ENCODE data around the gene SLC9B2. TPM values are rescaled to one million over a fixed set of nuclear protein-coding genes. Genes with fewer than 3 reads are reported as not detected.

SLC9B2 gene
- total RNA-seq, 2 experiments from 2014 or later, result 25.6 to 29.6 TPM

- H3K9me3 Mint-ChIP-seq, result no peaks in the 10 kb centered on the region
- H3K27me3 Mint-ChIP-seq, result no peaks in the 10 kb centered on the region
- POLR2A ChIA-PET, result interaction anchor here (1.2 kb wide), 1 partner anchor 273 kb away, joined by 3 read pairs; no protein-coding TSS in a partner anchor
- intact Hi-C loops (cut with micrococcal nuclease), result loop anchor here (2.0 to 10.0 kb wide), 3 partner anchors 52 to 834 kb away; partner anchors contain the start of gene MANBA
- no peaks in the 10 kb centered on the region for H3K36me3 Mint-ChIP-seq
- no peak overlapping the region for H3K27ac Mint-ChIP-seq
- CTCF ChIA-PET, result interaction anchor here (1.0 to 3.3 kb wide), 3 partner anchors 9 to 667 kb away, joined by 3 to 16 read pairs (median 16); no protein-coding TSS in a partner anchor
- no peak for DNase-seq
- peaks cover 17% of the 10 kb centered on the region for H3K4me1 Mint-ChIP-seq (ENCODE audit: low read depth)
- no peak overlapping the region for H3K4me3 Mint-ChIP-seq
Observed at GRCh38 chr4:103098341-103098740, 21.8 kb upstream of the SLC9B2 start.

DNA sequence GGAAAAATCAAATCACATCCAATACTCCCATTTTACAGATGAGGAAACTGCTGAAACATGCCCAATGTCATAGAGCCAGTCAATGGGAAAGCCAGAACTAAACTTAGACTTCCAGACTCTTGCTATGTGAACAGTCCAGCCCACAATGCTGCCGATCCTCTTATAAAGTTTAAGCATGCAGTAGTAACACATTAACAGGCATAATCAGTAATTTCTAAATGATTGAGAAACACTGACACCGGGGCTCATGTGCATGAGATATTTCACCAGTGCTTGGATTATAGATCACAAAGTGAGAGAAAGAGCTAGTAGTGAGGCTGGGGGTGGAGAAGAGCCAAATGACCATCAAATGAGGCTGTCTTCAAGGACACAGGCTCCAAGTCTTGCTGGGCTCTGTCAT lies 20.6 kb upstream of the SLC9B2 start:
- H3K4me1 Mint-ChIP-seq (ENCODE audit: low read depth), result peaks cover 25% of the 10 kb centered on the region
- POLR2A ChIA-PET, result no interaction called here

DNA sequence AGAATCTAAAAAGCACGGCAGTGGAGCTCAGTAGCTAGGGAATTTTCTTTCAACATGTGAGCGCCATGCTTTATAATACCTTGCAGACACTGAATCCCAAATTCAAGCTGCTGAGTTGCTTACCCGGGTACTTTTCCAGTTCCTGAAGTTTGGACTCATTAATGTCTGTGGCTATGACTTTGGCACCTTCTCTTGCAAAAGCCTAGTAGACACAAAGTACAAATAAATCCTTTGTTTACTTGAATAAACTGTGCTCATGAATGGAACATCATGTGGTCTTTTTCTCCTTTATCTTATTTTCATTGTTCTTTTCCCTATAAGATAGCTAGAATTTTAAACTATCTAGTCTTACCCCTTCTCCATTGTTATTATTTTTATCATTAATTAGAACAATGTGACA lies 18.5 kb upstream of the SLC9B2 start:
- H3K27me3 Mint-ChIP-seq, result no peaks in the 10 kb centered on the region
- POLR2A ChIA-PET, result no interaction called here
- intact Hi-C loops (cut with micrococcal nuclease), result loop anchor here (10.0 kb wide), 2 partner anchors 330 to 830 kb away; partner anchors contain the start of gene MANBA
- CTCF ChIA-PET, result interaction anchor here (1.6 to 6.2 kb wide), 3 partner anchors 50 to 474 kb away, joined by 3 to 65 read pairs (median 3); no protein-coding TSS in a partner anchor
- H3K27ac Mint-ChIP-seq, result no peak overlapping the region
- H3K9me3 Mint-ChIP-seq, result no peaks in the 10 kb centered on the region
- no peak overlapping the region for H3K4me3 Mint-ChIP-seq
- H3K36me3 Mint-ChIP-seq, result peaks cover 4% of the 10 kb centered on the region
- no peak for DNase-seq
- H3K4me1 Mint-ChIP-seq (ENCODE audit: low read depth), result peaks cover 30% of the 10 kb centered on the region

More for the DNA sequence above, 20.6 kb upstream of the SLC9B2 start:
- Mint-ChIP-seq H3K36me3 (no peaks in the 10 kb centered on the region), H3K27ac (no peak overlapping the region), H3K27me3 (no peaks in the 10 kb centered on the region), H3K4me3 (no peak overlapping the region), H3K9me3 (no peaks in the 10 kb centered on the region)
- intact Hi-C loops (cut with micrococcal nuclease), result loop anchor here (10.0 kb wide), 2 partner anchors 332 to 832 kb away; partner anchors contain the start of gene MANBA
- CTCF ChIA-PET, result no interaction called here
- no peak for DNase-seq

- no peaks in the 10 kb centered on the region for H3K27me3 Mint-ChIP-seq
- no peak overlapping the region for H3K4me3 Mint-ChIP-seq
- no peaks in the 10 kb centered on the region for H3K9me3 Mint-ChIP-seq
- intact Hi-C loops (cut with micrococcal nuclease), result loop anchor here (5.0 to 10.0 kb wide), 3 partner anchors 327 to 827 kb away; partner anchors contain the start of gene MANBA
- POLR2A ChIA-PET, result no interaction called here
- H3K27ac Mint-ChIP-seq, result no peak overlapping the region
- peaks cover 15% of the 10 kb centered on the region for H3K4me1 Mint-ChIP-seq (ENCODE audit: low read depth)
- no peak for DNase-seq
- peaks cover 10% of the 10 kb centered on the region for H3K36me3 Mint-ChIP-seq
- CTCF ChIA-PET, result interaction anchor here (0.6 to 6.2 kb wide), 22 partner anchors 8 to 734 kb away, joined by 3 to 65 read pairs (median 5); partner anchors contain the start of genes BDH2, SLC9B2 and UBE2D3
Observed at GRCh38 chr4:103092245-103092644, 15.7 kb upstream of the SLC9B2 start.

- ChIA-PET POLR2A (no interaction called here), CTCF (interaction anchor here (0.6 to 6.2 kb wide), 31 partner anchors 9 to 733 kb away, joined by 3 to 65 read pairs (median 4); partner anchors contain the start of genes BDH2, SLC9B2 and UBE2D3)
- Mint-ChIP-seq H3K4me1 (ENCODE audit: low read depth) (peaks cover 14% of the 10 kb centered on the region), H3K27ac (no peak overlapping the region), H3K9me3 (no peaks in the 10 kb centered on the region), H3K36me3 (peaks cover 15% of the 10 kb centered on the region), H3K4me3 (no peak overlapping the region), H3K27me3 (no peaks in the 10 kb centered on the region)
- intact Hi-C loops (cut with micrococcal nuclease), result loop anchor here (1.0 to 10.0 kb wide), 7 partner anchors 45 to 827 kb away; partner anchors contain the start of genes MANBA and SLC9B1
- peak; percentile 36 for DNase-seq
Observed at GRCh38 chr4:103091601-103092223, 15.2 kb upstream of the SLC9B2 start.

GRCh38 chr4:103089481-103089880 lies 12.9 kb upstream of the SLC9B2 start:
- DNase-seq, result no peak
- Mint-ChIP-seq H3K4me3 (no peak overlapping the region), H3K27ac (no peak overlapping the region), H3K27me3 (no peaks in the 10 kb centered on the region), H3K9me3 (no peaks in the 10 kb centered on the region), H3K36me3 (peaks cover 21% of the 10 kb centered on the region), H3K4me1 (ENCODE audit: low read depth) (peaks cover 13% of the 10 kb centered on the region)
- ChIA-PET POLR2A (no interaction called here), CTCF (interaction anchor here (1.6 to 6.2 kb wide), 6 partner anchors 9 to 641 kb away, joined by 3 to 65 read pairs (median 9); partner anchors contain the start of genes BDH2 and SLC9B2)
- intact Hi-C loops (cut with micrococcal nuclease), result no loop called here

DNA sequence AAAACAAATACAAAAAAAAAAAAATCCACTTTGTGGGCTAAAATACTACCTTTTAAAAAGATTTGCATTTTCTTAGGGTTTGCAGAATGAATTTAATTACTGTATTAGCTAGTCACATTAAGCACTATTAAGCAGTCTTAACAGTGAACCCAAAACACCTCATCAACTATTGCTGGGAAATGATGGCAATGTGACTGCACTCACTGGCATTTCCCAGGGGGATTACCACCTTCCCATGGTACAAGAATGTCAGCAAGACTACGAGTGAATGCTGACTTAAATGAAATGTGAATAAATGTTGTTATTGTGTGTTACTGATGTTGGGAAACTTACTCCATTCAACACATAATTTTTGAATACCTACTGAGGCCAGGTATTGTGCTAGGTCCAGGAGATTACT lies 10.0 kb upstream of the SLC9B2 start:
- ChIA-PET POLR2A (no interaction called here), CTCF (interaction anchor here (1.9 kb wide), 1 partner anchor 40 kb away, joined by 8 read pairs; no protein-coding TSS in a partner anchor)
- intact Hi-C loops (cut with micrococcal nuclease), result no loop called here
- Mint-ChIP-seq H3K27me3 (no peaks in the 10 kb centered on the region), H3K36me3 (peaks cover 22% of the 10 kb centered on the region), H3K4me1 (ENCODE audit: low read depth) (peaks cover 1% of the 10 kb centered on the region), H3K9me3 (no peaks in the 10 kb centered on the region), H3K27ac (no peak overlapping the region), H3K4me3 (no peak overlapping the region)
- no peak for DNase-seq

- CTCF ChIA-PET, result no interaction called here
- no peak for DNase-seq
Observed at GRCh38 chr4:103085555-103086196, 9.1 kb upstream of the SLC9B2 start.

DNA sequence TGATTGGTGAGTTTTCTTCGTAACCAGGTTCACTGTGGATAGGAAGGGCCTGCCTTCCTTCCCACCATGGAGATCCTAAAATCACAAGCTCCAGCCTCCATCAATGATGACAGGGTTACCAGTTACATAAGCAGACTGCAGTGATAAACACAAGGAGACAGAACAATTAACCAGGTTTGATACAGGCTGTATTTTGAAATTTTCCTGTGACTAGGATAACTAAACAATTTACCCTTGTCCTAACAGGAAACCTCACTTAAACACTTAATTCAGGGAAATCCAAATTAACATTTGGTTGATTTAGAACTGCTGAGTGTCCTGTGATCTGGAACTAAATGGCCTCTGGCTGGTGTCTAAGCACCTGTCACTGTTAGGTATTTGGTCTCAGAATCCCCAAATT lies 3.1 kb upstream of the SLC9B2 start:
- Mint-ChIP-seq H3K4me1 (ENCODE audit: low read depth) (peaks cover 25% of the 10 kb centered on the region), H3K27me3 (no peaks in the 10 kb centered on the region), H3K4me3 (no peak overlapping the region), H3K27ac (no peak overlapping the region), H3K36me3 (peaks cover 10% of the 10 kb centered on the region), H3K9me3 (no peaks in the 10 kb centered on the region)
- POLR2A ChIA-PET, result no interaction called here
- intact Hi-C loops (cut with micrococcal nuclease), result loop anchor here (5.0 to 10.0 kb wide), 2 partner anchors 295 to 577 kb away; partner anchors contain the start of gene NFKB1
- CTCF ChIA-PET, result interaction anchor here (0.7 to 4.8 kb wide), 2 partner anchors 13 to 36 kb away, joined by 3 to 23 read pairs; no protein-coding TSS in a partner anchor
- DNase-seq, result no peak

More at GRCh38 chr4:103085555-103086196, 9.1 kb upstream of the SLC9B2 start:
- intact Hi-C loops (cut with micrococcal nuclease), result no loop called here
- H3K9me3 Mint-ChIP-seq, result no peaks in the 10 kb centered on the region
- no peak overlapping the region for H3K4me3 Mint-ChIP-seq
- no peaks in the 10 kb centered on the region for H3K4me1 Mint-ChIP-seq (ENCODE audit: low read depth)
- no peak overlapping the region for H3K27ac Mint-ChIP-seq
- H3K27me3 Mint-ChIP-seq, result no peaks in the 10 kb centered on the region
- peaks cover 22% of the 10 kb centered on the region for H3K36me3 Mint-ChIP-seq
- POLR2A ChIA-PET, result no interaction called here

- Mint-ChIP-seq H3K9me3 (no peaks in the 10 kb centered on the region), H3K36me3 (peaks cover 12% of the 10 kb centered on the region), H3K27ac (peak overlapping the region; percentile 99), H3K27me3 (no peaks in the 10 kb centered on the region), H3K4me1 (ENCODE audit: low read depth) (peaks cover 42% of the 10 kb centered on the region), H3K4me3 (peak overlapping the region; percentile 79)
- CTCF ChIA-PET, result interaction anchor here (0.6 to 3.0 kb wide), 10 partner anchors 13 to 260 kb away, joined by 3 to 11 read pairs (median 4); partner anchors contain the start of gene BDH2
- POLR2A ChIA-PET, result interaction anchor here (0.7 to 1.6 kb wide), 7 partner anchors 20 to 251 kb away, joined by 3 to 9 read pairs (median 4); partner anchors contain the start of genes CISD2, SLC9B1 and UBE2D3
- peak; percentile 72 for DNase-seq
- intact Hi-C loops (cut with micrococcal nuclease), result loop anchor here (1.0 to 10.0 kb wide), 9 partner anchors 23 to 731 kb away; partner anchors contain the start of genes BDH2, CISD2, NFKB1 and SLC39A8
Observed at GRCh38 chr4:103075894-103076746, 441 bp downstream of the SLC9B2 start.

DNA sequence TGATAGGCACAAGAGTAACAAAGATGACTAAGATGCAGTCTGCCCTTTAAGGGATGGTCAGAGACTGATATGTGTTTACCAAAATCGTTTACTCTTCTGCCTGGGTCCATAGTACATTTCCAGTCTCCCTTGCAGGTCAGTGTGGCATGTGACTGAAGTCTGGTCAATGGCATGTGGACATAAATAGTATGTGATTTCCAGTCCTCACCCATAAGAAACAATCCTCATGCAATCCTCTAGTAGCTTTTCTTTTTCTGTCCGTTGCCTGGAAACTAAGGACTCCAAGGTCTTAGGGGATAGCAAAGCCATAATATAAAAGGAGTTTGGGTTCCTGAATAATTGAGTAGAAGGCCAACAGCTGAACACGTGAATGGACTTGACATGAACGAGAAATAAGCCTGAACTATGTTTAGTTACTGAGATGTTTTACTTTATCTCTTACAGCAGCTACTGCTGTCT lies 1.1 kb downstream of the SLC9B2 start:
- Mint-ChIP-seq H3K36me3 (peaks cover 12% of the 10 kb centered on the region), H3K9me3 (no peaks in the 10 kb centered on the region), H3K27ac (peak overlapping the region; percentile 99), H3K4me3 (peak overlapping the region; percentile 79), H3K4me1 (ENCODE audit: low read depth) (peaks cover 42% of the 10 kb centered on the region), H3K27me3 (no peaks in the 10 kb centered on the region)
- no peak for DNase-seq
- ChIA-PET POLR2A (interaction anchor here (0.7 to 1.6 kb wide), 3 partner anchors 56 to 248 kb away, joined by 3 to 5 read pairs (median 4); partner anchors contain the start of genes CISD2, SLC9B1 and UBE2D3), CTCF (interaction anchor here (1.2 to 3.0 kb wide), 3 partner anchors 14 to 23 kb away, joined by 3 to 11 read pairs (median 4); no protein-coding TSS in a partner anchor)
- intact Hi-C loops (cut with micrococcal nuclease), result loop anchor here (2.0 to 10.0 kb wide), 4 partner anchors 25 to 573 kb away; partner anchors contain the start of gene NFKB1

All from activated CD4-positive, alpha-beta memory T cell treated with anti-CD3 and anti-CD28 coated beads for 36 hours (primary cell).